ENCODE data around the gene DYNLL1.
"Not testable (repeated sequence)": the region's sequence is repeated elsewhere in the genome, so short reads cannot be mapped to it uniquely, and the experiment has no call there.

Gene DYNLL1

DNA sequence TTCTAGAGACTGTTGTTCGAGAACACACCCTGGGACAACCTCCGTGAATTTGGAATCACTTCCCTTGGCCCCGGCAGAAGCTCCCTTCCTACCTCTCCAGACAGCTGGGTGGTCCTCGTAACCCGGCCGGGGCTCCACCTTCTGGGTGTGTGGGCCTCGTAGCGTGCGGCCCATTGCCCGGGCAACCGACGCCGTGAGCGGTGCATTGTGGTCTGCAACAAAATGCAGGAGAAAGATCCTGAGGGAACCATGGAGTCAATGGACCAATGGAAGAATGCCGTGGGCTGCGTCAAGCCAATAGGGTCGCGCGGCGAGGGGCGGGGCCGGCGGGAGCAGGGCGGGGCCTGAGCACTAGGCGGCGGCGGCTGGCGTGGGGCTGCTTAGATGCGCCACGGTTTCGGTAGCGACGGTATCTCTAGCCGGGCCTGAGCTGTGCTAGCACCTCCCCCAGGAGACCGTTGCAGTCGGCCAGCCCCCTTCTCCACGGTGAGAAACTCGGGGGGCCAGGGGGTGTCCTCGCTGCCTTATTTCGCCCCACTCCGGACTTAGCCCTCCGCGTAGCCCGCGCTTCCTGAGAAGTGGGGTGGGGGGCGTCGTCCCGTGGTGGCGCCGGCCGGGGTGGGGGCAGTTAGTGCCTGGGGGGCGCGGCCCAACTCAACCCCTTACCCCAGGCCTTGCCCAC is at the start of gene DYNLL1:
Gene DYNLL1 (plus strand): TSS at position 383 of the 682 bp plus-strand sequence. CDS start 309 bp downstream, outside the sequence.
- peak; percentile 95 for DNase-seq (ENCODE audit: low spot score)

- not testable (repeated sequence) for DNase-seq (ENCODE audit: low spot score)
Observed at GRCh38 chr12:120446844-120447178, 49.1 kb upstream of the DYNLL1 start.

GRCh38 chr12:120447992-120448391 is 47.9 kb upstream of the DYNLL1 start:
- no peak for DNase-seq (ENCODE audit: low spot score)

GRCh38 chr12:120452524-120452923 is 43.4 kb upstream of the DYNLL1 start:
- not testable (repeated sequence) for DNase-seq (ENCODE audit: low spot score)

GRCh38 chr12:120453060-120453750 is 42.7 kb upstream of the DYNLL1 start:
- no peak for DNase-seq (ENCODE audit: low spot score)

DNA sequence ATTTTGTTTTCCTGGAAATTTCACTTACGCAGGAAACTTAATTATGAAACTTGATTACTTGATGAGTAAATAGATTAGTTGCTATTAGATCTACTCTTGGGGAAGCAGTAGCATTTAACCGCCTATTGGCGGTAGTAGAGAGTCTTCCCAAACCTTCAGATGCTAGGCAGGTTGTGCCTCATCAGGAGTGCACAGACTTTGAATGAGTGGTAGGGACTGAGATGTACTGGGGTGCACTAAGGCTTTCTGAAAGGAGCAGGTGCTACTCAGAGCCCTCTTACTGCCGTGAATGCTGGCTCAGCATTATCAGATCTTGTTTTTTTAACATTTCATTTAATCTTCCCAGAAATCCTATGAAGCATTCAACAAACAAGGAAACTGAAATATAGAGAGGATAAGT is 41.9 kb upstream of the DYNLL1 start:
- peak; percentile 42 for DNase-seq (ENCODE audit: low spot score)

DNA sequence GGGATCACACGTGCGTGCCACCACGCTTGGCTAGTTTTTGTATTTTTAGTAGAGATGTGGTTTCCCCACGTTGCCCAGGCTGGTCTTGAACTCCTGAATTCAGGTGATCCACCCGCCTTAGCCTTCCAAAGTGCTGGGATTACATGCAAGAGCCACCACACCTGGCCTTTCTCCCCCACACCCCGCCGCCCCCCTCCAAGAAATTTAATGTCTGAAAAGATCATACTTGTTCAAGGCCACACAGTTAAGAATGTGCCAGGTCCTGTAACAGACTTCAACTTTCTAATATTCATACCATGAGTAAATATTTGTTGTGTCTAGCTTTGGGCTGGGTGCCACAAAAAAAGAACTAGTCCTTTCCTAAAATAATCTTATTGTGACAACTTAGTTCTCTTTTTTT is 40.6 kb upstream of the DYNLL1 start:
- no peak for DNase-seq (ENCODE audit: low spot score)

DNA sequence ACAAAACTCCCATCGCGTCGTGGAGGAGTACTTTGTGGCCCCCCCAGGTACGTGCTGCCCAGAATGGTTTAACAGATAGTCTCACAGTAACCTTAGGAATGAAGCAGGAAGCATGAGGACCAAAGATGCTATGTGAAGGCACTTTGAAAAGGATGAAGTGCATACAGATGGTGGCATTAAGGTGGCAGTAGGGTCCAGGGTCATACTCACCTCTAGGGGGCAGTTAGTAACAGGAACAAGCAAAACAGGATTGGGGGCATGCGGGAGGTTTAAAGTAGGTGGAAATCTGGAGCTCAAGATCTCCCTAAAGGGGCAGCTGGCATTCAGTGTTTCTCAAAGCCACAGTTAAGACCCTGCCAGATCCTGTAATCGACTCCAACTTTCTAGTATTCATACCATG is 38.8 kb upstream of the DYNLL1 start:
- DNase-seq (ENCODE audit: low spot score) = no peak

GRCh38 chr12:120460157-120460556 is 35.8 kb upstream of the DYNLL1 start:
- no peak for DNase-seq (ENCODE audit: low spot score)

DNA sequence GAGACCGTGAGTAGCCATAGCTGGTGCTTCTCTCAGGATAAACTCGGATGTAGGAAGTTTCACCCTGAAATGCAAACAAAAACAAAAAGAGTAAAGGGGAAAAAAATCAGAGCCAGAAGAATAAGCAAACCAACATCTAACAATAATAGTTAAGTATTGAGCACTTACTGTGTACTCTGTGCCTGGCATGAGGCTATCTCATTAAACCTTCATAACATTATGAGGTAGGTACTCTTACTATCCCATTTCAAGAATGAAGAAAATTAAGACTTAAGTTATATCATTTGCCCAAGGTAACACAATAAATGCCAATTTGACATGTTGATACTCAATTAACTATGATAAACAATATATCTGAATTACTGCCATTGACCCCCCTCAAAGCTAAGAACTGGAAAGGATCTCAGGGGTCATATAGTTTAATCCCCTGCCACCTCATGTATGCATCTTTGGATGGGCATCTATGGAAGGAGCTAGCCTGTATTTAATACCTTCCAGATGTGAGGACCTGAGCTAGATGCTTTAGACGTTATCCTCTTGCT is 33.7 kb upstream of the DYNLL1 start:
- no peak for DNase-seq (ENCODE audit: low spot score)

DNA sequence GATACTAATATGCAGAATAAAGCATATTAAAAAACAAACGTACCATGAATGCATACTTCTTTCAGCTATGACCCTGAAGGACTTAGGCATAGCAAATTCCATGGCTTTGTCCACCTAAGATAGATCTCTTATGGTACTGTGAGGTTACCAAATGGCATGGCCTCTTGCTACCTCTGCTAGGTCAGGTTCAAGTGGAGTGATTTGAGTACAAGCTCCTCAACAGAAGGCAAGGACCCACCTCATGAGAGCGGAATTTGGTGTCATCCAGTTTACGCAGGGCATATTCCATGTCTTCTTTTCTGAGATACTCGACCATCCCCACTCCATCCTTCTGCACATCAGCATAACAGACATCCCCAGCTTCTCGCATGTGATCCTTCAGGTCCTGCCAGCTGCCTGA is 32.2 kb upstream of the DYNLL1 start:
- no peak for DNase-seq (ENCODE audit: low spot score)

DNA sequence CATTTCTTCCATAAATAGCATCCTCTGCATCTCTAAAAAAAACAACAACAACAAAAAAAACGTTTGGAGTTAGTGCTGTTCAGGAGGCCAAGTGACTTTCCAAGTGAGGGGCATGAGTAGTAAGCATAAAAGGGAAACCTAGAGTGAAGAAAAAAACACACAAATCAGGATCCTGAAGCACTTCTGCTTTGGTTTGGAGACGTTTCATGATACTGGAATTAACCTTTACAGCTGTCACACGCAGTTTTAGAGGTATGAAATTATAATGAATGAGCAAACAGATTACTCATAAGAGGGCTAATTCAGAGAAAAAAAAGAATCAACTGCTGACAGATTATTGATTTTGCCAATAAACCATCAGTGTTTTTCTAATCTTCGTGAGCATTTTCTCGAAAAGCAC is 30.2 kb upstream of the DYNLL1 start:
- no peak for DNase-seq (ENCODE audit: low spot score)

- peak; percentile 27 for DNase-seq (ENCODE audit: low spot score)
Observed at GRCh38 chr12:120466560-120467315, 29.2 kb upstream of the DYNLL1 start.

DNA sequence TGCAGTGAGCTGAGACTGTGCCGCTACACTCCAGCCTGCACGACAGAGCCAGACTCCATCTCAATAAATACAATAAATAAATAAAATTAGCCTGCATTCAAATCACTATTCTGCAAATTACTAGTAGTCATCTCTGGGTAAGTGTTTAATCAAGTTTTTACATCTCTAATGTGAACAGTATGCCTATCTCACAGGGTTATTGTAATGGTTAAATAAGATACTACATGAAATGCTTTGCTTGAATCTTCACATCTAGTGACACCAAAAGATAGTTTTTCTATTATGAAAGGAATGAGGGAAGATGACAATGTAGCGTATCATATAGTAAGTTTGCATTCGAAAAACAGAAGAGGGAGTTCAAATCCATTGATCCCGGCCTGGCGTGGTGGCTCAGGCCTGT is 28.5 kb upstream of the DYNLL1 start:
- DNase-seq (ENCODE audit: low spot score) = no peak

- DNase-seq (ENCODE audit: low spot score) = no peak
Observed at GRCh38 chr12:120468325-120468820, 27.5 kb upstream of the DYNLL1 start.

- peak; percentile 29 for DNase-seq (ENCODE audit: low spot score)
Observed at GRCh38 chr12:120468821-120469449, 27.0 kb upstream of the DYNLL1 start.

DNA sequence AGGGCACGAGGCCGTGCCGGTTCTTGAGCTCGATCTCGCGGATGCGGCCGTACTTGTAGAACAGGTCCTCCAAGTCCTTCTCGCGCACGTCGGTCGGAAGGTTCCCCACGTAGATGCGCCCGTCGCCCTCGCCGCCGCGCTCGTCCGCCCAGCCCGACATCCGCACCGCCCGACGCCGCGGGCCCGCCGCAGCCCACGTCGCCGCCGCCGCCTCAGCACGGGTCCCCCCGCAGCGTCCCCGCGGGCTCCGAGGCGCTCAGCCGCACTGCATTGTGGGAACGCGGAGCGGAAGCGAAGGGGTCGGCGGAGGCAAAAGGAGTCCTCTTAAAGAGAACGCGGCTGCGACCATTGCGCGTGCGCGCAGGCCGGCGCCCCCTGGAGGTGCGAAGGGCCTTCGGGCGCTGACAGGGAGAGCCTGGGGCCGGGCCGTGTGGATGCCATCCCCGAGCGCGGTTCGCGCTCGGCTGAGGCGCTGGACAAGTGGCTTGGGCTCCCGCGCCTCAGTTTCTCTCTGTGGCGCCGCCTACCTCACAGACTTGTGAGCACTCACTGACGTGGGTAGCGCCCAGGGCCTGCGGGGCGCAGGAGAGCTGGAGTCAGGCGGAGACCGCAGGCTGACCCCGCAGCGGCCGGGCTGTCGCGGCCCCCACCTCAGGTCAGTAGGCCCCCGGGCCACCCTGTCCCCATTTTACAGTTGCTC is 26.3 kb upstream of the DYNLL1 start, which contains the start of gene SRSF9:
Gene SRSF9 (minus strand): TSS at position 299 of the 700 bp plus-strand sequence. CDS start 139 bp downstream, at position 160.
- peak; percentile 97 for DNase-seq (ENCODE audit: low spot score)

- DNase-seq (ENCODE audit: low spot score) = no peak
Observed at GRCh38 chr12:120470150-120470784, 25.6 kb upstream of the DYNLL1 start.

DNA sequence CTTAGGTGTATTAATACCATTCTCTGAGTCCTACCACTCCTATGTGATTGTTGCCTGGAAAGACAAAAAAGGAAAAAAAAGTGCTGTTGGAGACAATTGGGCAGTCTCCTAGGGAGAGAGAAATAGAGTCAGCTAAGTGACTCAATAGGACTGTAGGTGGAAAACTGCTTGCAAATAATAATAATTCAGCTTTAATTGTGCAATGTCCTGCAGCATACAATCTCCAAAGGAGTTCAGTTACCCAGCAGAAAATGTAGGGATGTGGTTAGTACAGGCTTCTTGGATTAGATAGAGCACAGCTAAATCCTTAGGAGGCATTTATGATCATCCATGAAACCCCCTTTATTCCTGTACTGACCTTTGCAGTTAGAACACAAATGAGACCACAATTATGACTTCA is 23.4 kb upstream of the DYNLL1 start:
- DNase-seq (ENCODE audit: low spot score) = no peak

- DNase-seq (ENCODE audit: low spot score) = no peak
Observed at GRCh38 chr12:120473807-120474615, 21.9 kb upstream of the DYNLL1 start.

All from CD4-positive, alpha-beta T cell treated with Interleukin-6 at 100 ng/mL for 8 hours (primary cell).